Trophoblast cell (in vitro differentiated cells and primary cell): ENCODE measurements around the gene RILPL2.
"Not testable (repeated sequence)": the region's sequence is repeated elsewhere in the genome, so short reads cannot be mapped to it uniquely, and the experiment has no call there.

Experiments used
- DNase-seq, 2 donors: peaks; one replicate each; pipeline ENCODE4 v3.0.0-alpha.2; 2016
- H2AFZ ChIP-seq: 2 replicates; pipeline ENCODE4 v1.6.1; 2013; ENCODE audit warnings: low read length, moderate library complexity, mild to moderate bottlenecking; ENCODE audit not compliant: insufficient read depth, poor library complexity
- H2AK5ac ChIP-seq: 2 replicates; pipeline ENCODE4 v1.6.1; 2013; ENCODE audit warnings: mild to moderate bottlenecking, low read length
- H2BK120ac ChIP-seq: 2 replicates; pipeline ENCODE4 v1.6.1; 2013; ENCODE audit warnings: low read length, mild to moderate bottlenecking, moderate library complexity; ENCODE audit not compliant: insufficient read depth, poor library complexity
- H2BK12ac ChIP-seq: 2 replicates; pipeline ENCODE4 v1.6.1; 2013; ENCODE audit warnings: mild to moderate bottlenecking, low read length, moderate library complexity
- H2BK5ac ChIP-seq: 2 replicates; pipeline ENCODE4 v1.6.1; 2013; ENCODE audit warnings: low read length, low read depth, moderate library complexity, mild to moderate bottlenecking; ENCODE audit not compliant: poor library complexity
- H3K14ac ChIP-seq: 2 replicates; pipeline ENCODE4 v1.6.1; 2013; ENCODE audit warnings: mild to moderate bottlenecking, low read length
- H3K18ac ChIP-seq: 2 replicates; pipeline ENCODE4 v1.6.1; 2013; ENCODE audit warnings: mild to moderate bottlenecking, low read length
- H3K23ac ChIP-seq: 2 replicates; pipeline ENCODE4 v1.6.1; 2013; ENCODE audit warnings: low read length
- H3K27ac ChIP-seq: 2 replicates; pipeline ENCODE4 v1.5.1; 2013; ENCODE audit warnings: low read depth, mild to moderate bottlenecking, inconsistent platforms, low read length, moderate library complexity
- H3K27me3 ChIP-seq: 2 replicates; pipeline ENCODE4 v1.6.1; 2013; ENCODE audit warnings: inconsistent platforms, mild to moderate bottlenecking, low read length, moderate library complexity; ENCODE audit not compliant: insufficient read depth
- H3K36me3 ChIP-seq, 2 experiments: 1 replicate in 1 of 2; 2 replicates in 1 of 2; pipeline ENCODE4 v1.6.1; 2013; ENCODE audit warnings: low read length in 2 of 2, mild to moderate bottlenecking in 2 of 2, moderate library complexity in 1 of 2; ENCODE audit not compliant: insufficient read depth in 2 of 2, control insufficient read depth in 1 of 2
- H3K4ac ChIP-seq: 2 replicates; pipeline ENCODE4 v1.6.1; 2013; ENCODE audit warnings: low read depth, mild to moderate bottlenecking, low read length, moderate library complexity
- H3K4me1 ChIP-seq, 2 experiments: 1 replicate in 1 of 2; 2 replicates in 1 of 2; pipeline ENCODE4 v1.6.1; 2013; ENCODE audit warnings: low read length in 2 of 2, mild to moderate bottlenecking in 2 of 2, moderate library complexity in 1 of 2; ENCODE audit not compliant: insufficient read depth in 2 of 2, control insufficient read depth in 1 of 2
- H3K4me2 ChIP-seq: 2 replicates; pipeline ENCODE4 v1.6.1; 2013; ENCODE audit warnings: inconsistent platforms, mild to moderate bottlenecking, low read length, moderate library complexity
- H3K4me3 ChIP-seq: 2 replicates; pipeline ENCODE4 v1.5.1; 2013; ENCODE audit warnings: mild to moderate bottlenecking, low read depth, low read length, inconsistent platforms
- H3K79me1 ChIP-seq: one replicate; pipeline ENCODE4 v1.6.1; 2013; ENCODE audit warnings: low read length
- H3K79me2 ChIP-seq: 2 replicates; pipeline ENCODE4 v1.6.1; 2013; ENCODE audit warnings: low read length, mild to moderate bottlenecking; ENCODE audit not compliant: control insufficient read depth, insufficient read depth, poor library complexity
- H3K9ac ChIP-seq: 2 replicates; pipeline ENCODE4 v1.6.1; 2013; ENCODE audit warnings: mild to moderate bottlenecking, low read length
- H3K9me3 ChIP-seq: 2 replicates; pipeline ENCODE4 v1.6.1; 2013; ENCODE audit warnings: low read depth, mild to moderate bottlenecking, control low read depth, inconsistent platforms, low read length; ENCODE audit not compliant: insufficient read depth
- H4K12ac ChIP-seq: 2 replicates; pipeline ENCODE4 v1.6.1; 2013; ENCODE audit warnings: low read depth, mild to moderate bottlenecking, low read length, moderate library complexity
- H4K8ac ChIP-seq: 2 replicates; pipeline ENCODE4 v1.6.1; 2013; ENCODE audit warnings: low read depth, mild to moderate bottlenecking, low read length, moderate library complexity
- H4K91ac ChIP-seq: one replicate; pipeline ENCODE4 v1.6.1; 2013; ENCODE audit warnings: low read depth, mild to moderate bottlenecking, low read length, moderate library complexity
- WGBS: extraction: QIAGEN DNeasy Blood & Tissue Kit; methylation state at CpG from one replicate; pipeline ENCODE4 v1.1.7; 2013; ENCODE audit warnings: missing lambda C conversion rate; ENCODE audit not compliant: insufficient read length, insufficient coverage; ENCODE audit errors: extremely low coverage; 5-methylcytosine and 5-hydroxymethylcytosine counted together

Gene RILPL2

GRCh38 chr12:123388951-123389559 lies 47.4 kb downstream of the RILPL2 start:
- peak overlapping the region; percentile 77 for H3K4me3 ChIP-seq
- no peak overlapping the region for H3K23ac ChIP-seq
- H4K12ac ChIP-seq: no peak overlapping the region
- no peaks in the 10 kb centered on the region for H3K9me3 ChIP-seq
- no peaks in the 10 kb centered on the region for H3K27me3 ChIP-seq
- peak overlapping the region; percentile 70 for H3K27ac ChIP-seq
- no peak overlapping the region for H3K4ac ChIP-seq
- H3K18ac ChIP-seq: peak overlapping the region; percentile 81
- peaks cover 11 to 14% of the 10 kb centered on the region in 2 experiments for H3K4me1 ChIP-seq
- H2BK120ac ChIP-seq: no peak overlapping the region
- no peak overlapping the region for H2AK5ac ChIP-seq
- peak overlapping the region; percentile 84 for H4K91ac ChIP-seq
- peaks cover 5% of the 10 kb centered on the region for H3K79me2 ChIP-seq
- WGBS: no CpG with 5 or more reads among the region's 102 CpGs
- H3K14ac ChIP-seq: peak overlapping the region; percentile 68
- DNase-seq: no peak
- H2BK5ac ChIP-seq: peak overlapping the region; percentile 77
- no peak overlapping the region for H2BK12ac ChIP-seq
- peaks cover 10% of the 10 kb centered on the region for H3K79me1 ChIP-seq
- peaks cover 24 to 27% of the 10 kb centered on the region in 2 experiments for H3K36me3 ChIP-seq
- H3K9ac ChIP-seq: peak overlapping the region; percentile 96
- H2AFZ ChIP-seq: no peak overlapping the region
- no peak overlapping the region for H4K8ac ChIP-seq
- H3K4me2 ChIP-seq: peak overlapping the region; percentile 82

GRCh38 chr12:123388177-123388950 lies 48.1 kb downstream of the RILPL2 start:
- H3K4ac ChIP-seq: peak overlapping the region; percentile 3
- H3K27me3 ChIP-seq: no peaks in the 10 kb centered on the region
- peak overlapping the region; percentile 86 for H3K4me2 ChIP-seq
- WGBS: no CpG with 5 or more reads among the region's 52 CpGs
- H2AK5ac ChIP-seq: no peak overlapping the region
- peak overlapping the region; percentile 33 for H2AFZ ChIP-seq
- H3K23ac ChIP-seq: no peak overlapping the region
- H3K79me2 ChIP-seq: peaks cover 6% of the 10 kb centered on the region
- H4K12ac ChIP-seq: no peak overlapping the region
- H3K14ac ChIP-seq: peak overlapping the region; percentile 33
- peak overlapping the region; percentile 77 for H3K4me3 ChIP-seq
- H2BK120ac ChIP-seq: peak overlapping the region; percentile 41
- no peaks in the 10 kb centered on the region for H3K9me3 ChIP-seq
- H3K36me3 ChIP-seq: peaks cover 21 to 26% of the 10 kb centered on the region in 2 experiments
- peak overlapping the region; percentile 56 for H4K8ac ChIP-seq
- DNase-seq: peak; percentile 55 to 80
- peak overlapping the region; percentile 58 for H4K91ac ChIP-seq
- peaks cover 11 to 14% of the 10 kb centered on the region in 2 experiments for H3K4me1 ChIP-seq
- H3K27ac ChIP-seq: peak overlapping the region; percentile 78
- peaks cover 11% of the 10 kb centered on the region for H3K79me1 ChIP-seq
- peak overlapping the region; percentile 25 for H3K18ac ChIP-seq
- H3K9ac ChIP-seq: peak overlapping the region; percentile 21
- peak overlapping the region; percentile 29 for H2BK5ac ChIP-seq
- H2BK12ac ChIP-seq: peak overlapping the region; percentile 69

GRCh38 chr12:123387508-123388176 lies 48.8 kb downstream of the RILPL2 start:
- Histone ChIP-seq H4K12ac (no peak overlapping the region), H3K79me2 (peaks cover 8% of the 10 kb centered on the region), H3K27ac (no peak overlapping the region), H3K14ac (no peak overlapping the region), H2BK120ac (no peak overlapping the region), H3K23ac (no peak overlapping the region), H3K4me1 (peaks cover 11 to 16% of the 10 kb centered on the region in 2 experiments), H3K9me3 (no peaks in the 10 kb centered on the region), H3K18ac (no peak overlapping the region), H2AK5ac (no peak overlapping the region), H3K4me2 (peak overlapping the region; percentile 86), H3K4ac (no peak overlapping the region), H3K27me3 (no peaks in the 10 kb centered on the region), H2AFZ (no peak overlapping the region), H4K91ac (no peak overlapping the region), H2BK12ac (no peak overlapping the region), H3K4me3 (no peak overlapping the region), H3K36me3 (peaks cover 20 to 21% of the 10 kb centered on the region in 2 experiments), H3K9ac (no peak overlapping the region), H4K8ac (no peak overlapping the region), H3K79me1 (peaks cover 14% of the 10 kb centered on the region), H2BK5ac (no peak overlapping the region)
- WGBS: no CpG with 5 or more reads among the region's 8 CpGs
- no peak for DNase-seq

- H3K36me3 ChIP-seq, H4K8ac ChIP-seq, H3K79me2 ChIP-seq, H3K4me3 ChIP-seq, H3K4me2 ChIP-seq, H3K27ac ChIP-seq, H3K27me3 ChIP-seq, H4K12ac ChIP-seq, H3K9me3 ChIP-seq, H3K23ac ChIP-seq, H2BK120ac ChIP-seq, H3K9ac ChIP-seq, H2AFZ ChIP-seq, H2BK5ac ChIP-seq, H4K91ac ChIP-seq, H3K14ac ChIP-seq, H3K18ac ChIP-seq, DNase-seq, H3K4ac ChIP-seq, H2AK5ac ChIP-seq, H2BK12ac ChIP-seq: not testable (repeated sequence)
- Histone ChIP-seq H3K4me1 (peaks cover 11 to 13% of the 10 kb centered on the region in 2 experiments), H3K79me1 (peaks cover 14% of the 10 kb centered on the region)
- whole genome bisulfite sequencing: no CpG with 5 or more reads among the region's 9 CpGs
Observed at GRCh38 chr12:123385536-123385935, 50.9 kb downstream of the RILPL2 start.
